Pancreas (tissue), 10 donors: ENCODE results near the gene JAK2. TPM values are rescaled to one million over a fixed set of nuclear protein-coding genes. Genes with fewer than 3 reads are reported as not detected.
A peak's percentile ranks its signal among the peaks of the same experiment; 100 is the strongest.
"Not testable (repeated sequence)": the region's sequence is repeated elsewhere in the genome, so short reads cannot be mapped to it uniquely, and the experiment has no call there.

Experiments used
- ATAC-seq, 4 donors: fragments of 200-7000 bp; cut with Tn5 transposase; one replicate each; pipeline versions ENCODE4 v1.8.0 to v1.9.1; 2020; ENCODE audit warnings: mild to moderate bottlenecking in 4 of 4, moderate library complexity in 4 of 4
- DNase-seq, 6 donors: peaks; one replicate each; pipeline ENCODE4 v3.0.0-alpha.2; 2020
- FAIRE-seq: peaks from 2 replicates; lab custom pipeline; 2012; peaks lifted over from hg19 to GRCh38; lab: Jason Lieb, UNC
- H3K27ac ChIP-seq, 4 donors: fragments of 200-600 bp; sonication (generic); 1 replicate in 3 of 4; 2 replicates in 1 of 4; pipeline versions ENCODE4 v1.5.0 to v1.8.0; 2020
- H3K27me3 ChIP-seq, 4 donors: fragments of 200-600 bp; one replicate each; pipeline ENCODE4 v1.8.0; 2021
- H3K36me3 ChIP-seq, 3 donors: fragments of 200-600 bp; sonication (generic) in 1 of 3; one replicate each; pipeline versions ENCODE4 v1.5.0 to v1.8.0; 2020 to 2021
- H3K4me1 ChIP-seq, 3 donors: fragments of 200-600 bp; one replicate each; pipeline ENCODE4 v1.8.0; 2021
- H3K4me3 ChIP-seq, 4 donors: fragments of 200-600 bp; sonication (generic) in 2 of 4; one replicate each; pipeline versions ENCODE4 v1.5.0 to v1.8.0; 2020 to 2021
- H3K9me3 ChIP-seq, 4 donors: fragments of 200-600 bp; one replicate each; pipeline ENCODE4 v1.8.0; 2021
- WGBS, 2 donors: extraction: QIAGEN DNeasy Blood & Tissue Kit; methylation state at CpG; one replicate each; pipeline ENCODE4 v1.1.7; 2013; 5-methylcytosine and 5-hydroxymethylcytosine counted together
- intact Hi-C, 3 donors: fragments of 100-400 bp; cut with DNase I; formaldehyde crosslinking; loops; one replicate each; pipeline versions ENCODE4 v1.11.1 to v1.14.2; 2022
- polyA plus RNA-seq, 2 donors: library from polyadenylated mRNA; stranded (reverse); fragments of 200-250 nt; gene quantifications; one replicate each; pipeline ENCODE4 v1.2.3, GENCODE V29; 2013
- total RNA-seq, 6 donors: library from RNA; stranded (reverse); fragmentation: NEBNext Ultra II Directional in 4 of 6; extraction: Animal tissue kit (Norgen Biotek cat#: 25700) in 4 of 6; gene quantifications; one replicate each; pipeline versions ENCODE4 v1.2.1 to v1.2.4, GENCODE V29; 2021 to 2023
- TF ChIP-seq, protein P1 (sequence below), 4 donors: fragments of 200-600 bp; sonication (generic) in 3 of 4; IDR thresholded peaks; one replicate each; pipeline versions ENCODE4 v1.5.0 to v1.8.0; 2021; ENCODE audit warnings: antibody characterized with exemption in 4 of 4
- donor health status: healthy with polysubstance abuse.
- donor health status: DM: no; HTN: no; CAD: no; lungs with moderate emphysema.
- donor health status: DM: no; HTN: no; CAD: no.
- donor health status: control.
- donor health status: control.
- donor health status: Bipolar disorder and iron deficiency.
- donor health status: DM: yes; HTN: yes; CAD: no.
- donor health status: DM: no; HTN: no; CAD: no.
- donor health status: DM: no; HTN: no; CAD: no.
- donor health status: DM: yes; HTN: yes; CAD: no.

Gene JAK2
- total and polyA plus RNA-seq, 8 donors: 1.7 to 9.1 (median 4.2) TPM

DNA sequence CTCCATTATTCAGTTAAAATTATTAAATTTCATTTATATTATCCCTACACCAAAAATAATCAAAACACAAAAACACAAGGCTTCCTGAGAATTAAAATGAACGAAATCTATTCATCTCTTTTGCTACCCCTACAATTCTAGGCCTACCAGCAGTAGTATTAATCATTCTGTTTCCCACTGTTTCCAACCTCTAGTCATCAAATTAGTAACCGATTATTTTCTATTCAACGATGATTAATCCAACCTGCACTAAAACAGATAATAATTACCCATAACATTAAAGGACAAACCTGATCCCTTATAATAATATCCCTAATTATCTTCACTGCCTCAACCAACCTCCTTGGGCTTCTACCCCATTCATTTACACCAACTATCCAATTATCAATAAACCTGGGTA is 114.4 kb downstream of the JAK2 start:
- ATAC-seq: no peak
- H3K27me3 ChIP-seq: no peaks in the 10 kb centered on the region
- H3K9me3 ChIP-seq: no peaks in the 10 kb centered on the region
- TF ChIP-seq, protein P1, sequence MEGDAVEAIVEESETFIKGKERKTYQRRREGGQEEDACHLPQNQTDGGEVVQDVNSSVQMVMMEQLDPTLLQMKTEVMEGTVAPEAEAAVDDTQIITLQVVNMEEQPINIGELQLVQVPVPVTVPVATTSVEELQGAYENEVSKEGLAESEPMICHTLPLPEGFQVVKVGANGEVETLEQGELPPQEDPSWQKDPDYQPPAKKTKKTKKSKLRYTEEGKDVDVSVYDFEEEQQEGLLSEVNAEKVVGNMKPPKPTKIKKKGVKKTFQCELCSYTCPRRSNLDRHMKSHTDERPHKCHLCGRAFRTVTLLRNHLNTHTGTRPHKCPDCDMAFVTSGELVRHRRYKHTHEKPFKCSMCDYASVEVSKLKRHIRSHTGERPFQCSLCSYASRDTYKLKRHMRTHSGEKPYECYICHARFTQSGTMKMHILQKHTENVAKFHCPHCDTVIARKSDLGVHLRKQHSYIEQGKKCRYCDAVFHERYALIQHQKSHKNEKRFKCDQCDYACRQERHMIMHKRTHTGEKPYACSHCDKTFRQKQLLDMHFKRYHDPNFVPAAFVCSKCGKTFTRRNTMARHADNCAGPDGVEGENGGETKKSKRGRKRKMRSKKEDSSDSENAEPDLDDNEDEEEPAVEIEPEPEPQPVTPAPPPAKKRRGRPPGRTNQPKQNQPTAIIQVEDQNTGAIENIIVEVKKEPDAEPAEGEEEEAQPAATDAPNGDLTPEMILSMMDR (IDR thresholded peaks at IDR 0.05): no peak
- FAIRE-seq: no peak
- no peak overlapping the region for H3K27ac ChIP-seq
- no peaks in the 10 kb centered on the region for H3K4me1 ChIP-seq
- peaks cover 0 to 5% (median 0%) of the 10 kb centered on the region in 3 donors for H3K36me3 ChIP-seq
- WGBS, 2 donors: 74 to 95% methylated on average over 3 of the region's 3 CpGs
- H3K4me3 ChIP-seq: no peak overlapping the region
- DNase-seq: no peak
- intact Hi-C loops: no loop called here

DNA sequence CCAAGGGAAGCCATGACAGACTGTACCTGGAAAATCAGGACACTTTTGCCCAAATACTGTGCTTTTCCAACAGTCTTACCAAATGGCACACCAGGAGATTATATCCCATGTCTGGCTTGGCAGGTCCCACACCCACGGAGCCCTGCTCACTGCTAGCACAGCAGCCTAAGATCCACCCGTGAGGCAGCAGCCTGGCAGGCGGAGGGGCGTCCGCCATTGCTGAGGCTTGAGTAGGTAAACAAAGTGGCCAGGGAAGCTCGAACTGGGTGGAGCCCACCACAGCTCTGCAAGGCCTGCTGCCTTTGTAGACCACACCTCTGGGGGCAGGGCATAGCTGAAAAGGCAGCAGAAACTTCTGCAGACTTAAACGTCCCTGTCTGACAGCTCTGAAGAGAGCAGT is 116.1 kb downstream of the JAK2 start:
- H3K9me3 ChIP-seq, H3K27ac ChIP-seq, intact Hi-C loops, H3K4me1 ChIP-seq, H3K4me3 ChIP-seq, H3K36me3 ChIP-seq, H3K27me3 ChIP-seq, ATAC-seq, FAIRE-seq: not testable (repeated sequence)
- 87 to 96% methylated on average over 7 of the region's 7 CpGs for WGBS, 2 donors
- peak in 2 of 6 donors; percentile 32 to 33 for DNase-seq

DNA sequence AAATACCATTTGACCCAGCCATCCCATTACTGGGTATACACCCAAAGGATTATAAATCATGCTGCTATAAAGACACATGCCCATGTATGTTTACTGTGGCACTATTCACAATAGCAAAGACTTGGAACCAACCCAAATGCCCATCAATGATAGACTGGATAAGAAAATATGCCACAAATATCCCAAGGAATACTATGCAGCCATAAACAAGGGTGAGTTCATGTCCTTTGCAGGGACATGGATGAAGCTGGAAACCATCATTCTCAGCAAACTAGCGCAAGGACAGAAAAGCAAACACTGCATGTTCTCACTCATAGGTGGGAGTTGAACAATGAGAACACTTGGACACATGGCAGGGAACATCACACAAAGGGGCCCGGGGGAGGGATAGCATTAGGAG is 121.4 kb downstream of the JAK2 start:
- H3K9me3 ChIP-seq, ATAC-seq, H3K4me3 ChIP-seq, H3K4me1 ChIP-seq, FAIRE-seq, H3K36me3 ChIP-seq, intact Hi-C loops, DNase-seq, H3K27me3 ChIP-seq, H3K27ac ChIP-seq: not testable (repeated sequence)
- 98% methylated on average over 2 of the region's 2 CpGs for WGBS, 2 donors

DNA sequence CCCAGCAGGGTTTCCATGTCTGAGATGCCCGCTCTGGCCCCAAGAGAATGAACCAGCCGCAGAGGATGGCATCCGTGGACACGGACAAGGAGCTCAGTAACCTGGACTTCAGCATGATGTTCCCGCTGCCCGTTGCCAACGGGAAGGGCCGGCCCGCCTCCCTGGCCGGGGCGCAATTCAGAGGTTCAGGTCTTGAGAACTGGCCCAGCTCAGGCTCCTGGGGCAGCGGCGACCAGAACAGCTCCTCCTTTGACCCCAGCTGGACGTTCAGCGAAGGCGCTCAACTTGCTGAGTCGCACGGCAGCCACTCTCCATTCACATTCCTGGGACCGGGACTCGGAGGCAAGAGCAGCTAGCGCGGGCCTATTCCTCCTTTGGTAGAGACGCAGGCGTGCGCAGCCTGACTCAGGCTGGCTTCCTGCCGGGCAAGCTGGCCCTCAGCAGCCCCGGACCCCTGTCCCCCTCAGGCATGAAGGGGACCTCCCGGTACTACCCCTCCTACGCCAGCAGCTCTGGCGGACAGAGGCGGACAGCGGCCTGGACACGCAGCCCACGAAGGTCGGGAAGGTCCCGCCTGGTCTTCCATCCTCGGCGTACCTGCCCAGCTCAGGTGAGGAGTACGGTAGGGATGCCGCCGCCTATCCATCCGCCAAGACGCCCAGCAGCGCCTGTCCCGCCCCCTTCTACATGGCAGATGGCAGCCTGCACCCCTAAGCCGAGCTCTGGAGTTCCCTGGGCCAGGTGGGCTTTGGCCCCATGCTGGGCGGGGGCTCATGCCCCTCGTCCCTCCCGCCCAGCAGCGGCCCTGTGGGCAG is 126.0 kb downstream of the JAK2 start:
- intact Hi-C loops: no loop called here
- ATAC-seq: no peak
- TF ChIP-seq, protein P1 (IDR thresholded peaks at IDR 0.05): no peak
- DNase-seq: peak in 3 of 6 donors; percentile 20 to 59 (median 51)
- Histone ChIP-seq H3K4me3 (no peak overlapping the region), H3K9me3 (no peaks in the 10 kb centered on the region), H3K36me3 (peaks cover 0 to 15% (median 0%) of the 10 kb centered on the region in 3 donors), H3K27ac (no peak overlapping the region), H3K27me3 (no peaks in the 10 kb centered on the region), H3K4me1 (no peaks in the 10 kb centered on the region)
- FAIRE-seq: no peak
- 97% methylated on average over 50 of the region's 50 CpGs for WGBS, 2 donors

DNA sequence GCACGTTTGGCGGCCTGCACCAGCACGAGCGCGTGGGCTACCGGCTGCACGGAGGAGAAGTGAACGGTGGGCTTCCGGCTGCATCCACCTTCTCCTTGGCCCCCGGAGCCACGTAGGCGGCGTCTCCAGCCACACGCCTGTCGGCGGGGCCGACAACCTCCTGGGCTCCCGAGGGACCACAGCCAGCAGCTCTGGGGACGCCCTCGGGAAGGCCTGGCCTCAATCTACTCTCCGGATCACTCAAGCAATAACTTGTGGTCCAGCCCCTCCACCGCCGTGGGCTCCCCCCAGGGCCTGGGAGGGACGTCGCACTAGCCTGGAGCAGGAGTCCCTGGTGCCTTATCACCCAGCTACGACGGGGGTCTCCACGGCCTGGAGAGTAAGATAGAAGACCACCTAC is 126.6 kb downstream of the JAK2 start:
- Histone ChIP-seq H3K9me3 (no peaks in the 10 kb centered on the region), H3K27me3 (no peaks in the 10 kb centered on the region), H3K27ac (no peak overlapping the region), H3K4me1 (no peaks in the 10 kb centered on the region), H3K4me3 (no peak overlapping the region), H3K36me3 (peaks cover 0 to 15% (median 0%) of the 10 kb centered on the region in 3 donors)
- no peak for FAIRE-seq
- ATAC-seq: no peak
- intact Hi-C loops: no loop called here
- 99% methylated on average over 28 of the region's 28 CpGs for WGBS, 2 donors
- peak in 3 of 6 donors; percentile 5 to 71 (median 54) for DNase-seq
- TF ChIP-seq, protein P1 (IDR thresholded peaks at IDR 0.05): no peak

DNA sequence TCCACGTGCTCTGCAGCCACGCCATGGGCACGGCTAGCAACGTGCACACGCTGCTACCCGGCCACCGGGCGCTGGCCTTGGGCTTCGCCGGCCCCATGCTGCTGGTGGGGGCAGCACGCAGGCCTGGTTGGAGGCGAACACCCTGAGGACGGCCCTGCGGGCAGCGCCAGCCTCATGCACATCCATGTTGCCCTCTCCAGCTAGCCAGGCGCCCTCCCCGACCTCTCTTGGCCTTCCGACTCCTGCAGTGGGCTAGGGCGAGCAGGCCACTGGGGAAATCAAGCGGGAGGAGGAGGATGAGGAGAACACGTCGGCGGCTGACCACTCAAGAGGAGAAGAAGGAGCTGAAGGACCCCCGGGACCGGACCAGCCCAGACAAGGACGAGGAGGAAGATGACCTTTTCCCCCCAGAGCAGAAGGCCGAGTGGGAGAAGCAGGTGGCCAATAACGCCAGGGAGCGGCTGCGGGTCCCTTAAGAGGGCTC is 127.1 kb downstream of the JAK2 start:
- DNase-seq (peak in 1 of 6 donors; percentile 55), ATAC-seq (no peak), FAIRE-seq (no peak)
- H3K36me3 ChIP-seq: peaks cover 0 to 15% (median 0%) of the 10 kb centered on the region in 3 donors
- H3K9me3 ChIP-seq: no peaks in the 10 kb centered on the region
- H3K27me3 ChIP-seq: no peaks in the 10 kb centered on the region
- H3K27ac ChIP-seq: no peak overlapping the region
- no peak overlapping the region for H3K4me3 ChIP-seq
- WGBS, 2 donors: 97 to 98% methylated on average over 30 of the region's 30 CpGs
- TF ChIP-seq, protein P1 (IDR thresholded peaks at IDR 0.05): no peak
- no peaks in the 10 kb centered on the region for H3K4me1 ChIP-seq
- intact Hi-C loops: no loop called here
